Neural progenitor cell (in vitro differentiated cells): Measurements from ENCODE around the gene PANX1. TPM values are rescaled to one million over a fixed set of nuclear protein-coding genes. Genes with fewer than 3 reads are reported as not detected.

Experiments used
- DNase-seq: peaks from one replicate; pipeline ENCODE4 v3.0.0-alpha.2; 2016; ENCODE audit warnings: low spot score
- H2AFZ ChIP-seq: fragments of 200-600 bp; sonication (generic); replicated peaks from 2 replicates; pipeline ENCODE4 v1.6.1; 2016; ENCODE audit warnings: antibody characterized with exemption
- H3F3A ChIP-seq: fragments of 200-600 bp; sonication (generic); 2 replicates; pipeline ENCODE4 v1.6.1; 2016; ENCODE audit warnings: antibody characterized with exemption, low read depth
- H3K27ac ChIP-seq: fragments of 200-600 bp; sonication (generic); 2 replicates; pipeline ENCODE4 v1.5.1; 2016; ENCODE audit warnings: mild to moderate bottlenecking
- H3K27me3 ChIP-seq: fragments of 200-600 bp; sonication (generic); 2 replicates; pipeline ENCODE4 v1.6.1; 2016; ENCODE audit warnings: mild to moderate bottlenecking, moderate library complexity
- H3K36me3 ChIP-seq: fragments of 200-600 bp; sonication (generic); 2 replicates; pipeline ENCODE4 v1.5.1; 2016
- H3K4me1 ChIP-seq: fragments of 200-600 bp; sonication (generic); 2 replicates; pipeline ENCODE4 v1.6.1; 2016; ENCODE audit warnings: mixed run types
- H3K4me2 ChIP-seq: fragments of 200-600 bp; sonication (generic); 2 replicates; pipeline ENCODE4 v1.6.1; 2016
- H3K4me3 ChIP-seq: fragments of 200-600 bp; sonication (generic); 2 replicates; pipeline ENCODE4 v1.5.1; 2016
- H3K79me2 ChIP-seq: fragments of 200-600 bp; sonication (generic); 2 replicates; pipeline ENCODE4 v1.6.1; 2016; ENCODE audit warnings: low read depth
- H3K9ac ChIP-seq: fragments of 200-600 bp; sonication (generic); 2 replicates; pipeline ENCODE4 v1.6.1; 2016
- H3K9me3 ChIP-seq: fragments of 200-600 bp; sonication (generic); 2 replicates; pipeline ENCODE4 v1.5.1; 2016; ENCODE audit warnings: low read depth
- H4K20me1 ChIP-seq: fragments of 200-600 bp; sonication (generic); 2 replicates; pipeline ENCODE4 v1.6.1; 2016; ENCODE audit warnings: low read depth
- H3K27ac Mint-ChIP-seq: 3 replicates; pipeline ENCODE4 v1.8.0; 2021; ENCODE audit warnings: mixed read lengths
- H3K27me3 Mint-ChIP-seq: 2 replicates; pipeline ENCODE4 v1.8.0; 2022; ENCODE audit warnings: low read depth, mild to moderate bottlenecking, inconsistent platforms, moderate library complexity, mixed read lengths; ENCODE audit not compliant: insufficient read depth
- H3K36me3 Mint-ChIP-seq: 3 replicates; pipeline ENCODE4 v1.8.0; 2021; ENCODE audit warnings: mixed read lengths
- H3K4me1 Mint-ChIP-seq: 3 replicates; pipeline ENCODE4 v1.8.0; 2021; ENCODE audit warnings: mixed read lengths
- H3K4me3 Mint-ChIP-seq: 3 replicates; pipeline ENCODE4 v1.8.0; 2021; ENCODE audit warnings: mild to moderate bottlenecking, moderate library complexity, mixed read lengths
- H3K9me3 Mint-ChIP-seq: 3 replicates; pipeline ENCODE4 v1.8.0; 2020; ENCODE audit warnings: mixed read lengths
- EZH2 ChIP-seq: fragments of 200-600 bp; sonication (generic); IDR thresholded peaks from 2 replicates; pipeline ENCODE4 v1.6.1; 2017; ENCODE audit warnings: antibody characterized with exemption, mild to moderate bottlenecking, moderate library complexity
- EZH2phosphoT487 ChIP-seq: fragments of 200-600 bp; sonication (generic); IDR thresholded peaks from 2 replicates; pipeline ENCODE4 v1.6.1; 2017; ENCODE audit warnings: antibody characterized with exemption
- total RNA-seq: library from RNA; depleted of rRNA; stranded (reverse); fragments of >200 nt; gene quantifications from 2 replicates; pipeline ENCODE4 v1.2.3, GENCODE V29; 2015; ENCODE audit warnings: low replicate concordance
- TF ChIP-seq, protein P1 (sequence below): fragments of 200-600 bp; sonication (generic); IDR thresholded peaks from 2 replicates; pipeline ENCODE4 v1.5.1; 2017; ENCODE audit warnings: antibody characterized with exemption, mild to moderate bottlenecking

Gene PANX1
- total RNA-seq, 1 donor from 2014 or later: 26.4 TPM

DNA sequence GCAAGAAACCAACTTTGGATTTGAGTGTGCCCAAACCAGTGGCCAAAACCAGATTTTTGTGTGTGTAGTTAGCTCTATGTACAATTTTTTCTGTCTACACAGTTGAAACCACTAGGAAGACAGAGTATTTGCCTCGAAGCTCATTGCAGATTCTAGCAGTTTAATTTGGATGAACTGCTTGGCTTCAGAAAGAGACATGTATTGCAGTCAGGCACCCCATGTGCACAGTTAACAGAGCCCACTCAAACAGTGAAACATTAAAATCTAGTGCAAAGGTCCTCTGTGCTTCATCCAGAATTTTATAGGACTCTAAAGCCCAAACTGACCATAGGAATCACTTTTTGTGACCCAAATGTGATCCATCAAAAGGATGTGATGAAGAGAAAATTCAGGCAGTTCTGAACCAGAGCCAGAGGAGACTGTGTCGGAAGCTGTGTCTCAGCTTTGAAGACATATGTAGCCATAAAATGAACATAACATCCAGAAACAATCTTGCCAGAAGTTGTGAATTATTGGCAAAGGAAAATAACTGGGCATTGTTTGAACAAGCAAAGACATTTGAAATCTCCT, 82.7 kb downstream of the PANX1 start:
- Histone ChIP-seq H2AFZ (no peak overlapping the region), H3K27ac (no peak overlapping the region), H3K36me3 (no peaks in the 10 kb centered on the region), H3F3A (no peaks in the 10 kb centered on the region), H4K20me1 (no peaks in the 10 kb centered on the region), H3K27me3 (no peaks in the 10 kb centered on the region), H3K9me3 (no peaks in the 10 kb centered on the region), H3K4me3 (no peak overlapping the region), H3K79me2 (no peaks in the 10 kb centered on the region), H3K9ac (no peak overlapping the region), H3K4me1 (no peaks in the 10 kb centered on the region), H3K4me2 (no peak overlapping the region)
- TF ChIP-seq EZH2 (no peak), EZH2phosphoT487 (no peak)
- TF ChIP-seq, protein P1, sequence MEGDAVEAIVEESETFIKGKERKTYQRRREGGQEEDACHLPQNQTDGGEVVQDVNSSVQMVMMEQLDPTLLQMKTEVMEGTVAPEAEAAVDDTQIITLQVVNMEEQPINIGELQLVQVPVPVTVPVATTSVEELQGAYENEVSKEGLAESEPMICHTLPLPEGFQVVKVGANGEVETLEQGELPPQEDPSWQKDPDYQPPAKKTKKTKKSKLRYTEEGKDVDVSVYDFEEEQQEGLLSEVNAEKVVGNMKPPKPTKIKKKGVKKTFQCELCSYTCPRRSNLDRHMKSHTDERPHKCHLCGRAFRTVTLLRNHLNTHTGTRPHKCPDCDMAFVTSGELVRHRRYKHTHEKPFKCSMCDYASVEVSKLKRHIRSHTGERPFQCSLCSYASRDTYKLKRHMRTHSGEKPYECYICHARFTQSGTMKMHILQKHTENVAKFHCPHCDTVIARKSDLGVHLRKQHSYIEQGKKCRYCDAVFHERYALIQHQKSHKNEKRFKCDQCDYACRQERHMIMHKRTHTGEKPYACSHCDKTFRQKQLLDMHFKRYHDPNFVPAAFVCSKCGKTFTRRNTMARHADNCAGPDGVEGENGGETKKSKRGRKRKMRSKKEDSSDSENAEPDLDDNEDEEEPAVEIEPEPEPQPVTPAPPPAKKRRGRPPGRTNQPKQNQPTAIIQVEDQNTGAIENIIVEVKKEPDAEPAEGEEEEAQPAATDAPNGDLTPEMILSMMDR: no peak
- no peak overlapping the region for H3K27ac Mint-ChIP-seq
- peaks cover 2% of the 10 kb centered on the region for H3K27me3 Mint-ChIP-seq
- H3K4me3 Mint-ChIP-seq: no peak overlapping the region
- no peaks in the 10 kb centered on the region for H3K9me3 Mint-ChIP-seq
- no peak for DNase-seq
- no peaks in the 10 kb centered on the region for H3K4me1 Mint-ChIP-seq
- H3K36me3 Mint-ChIP-seq: no peaks in the 10 kb centered on the region

DNA sequence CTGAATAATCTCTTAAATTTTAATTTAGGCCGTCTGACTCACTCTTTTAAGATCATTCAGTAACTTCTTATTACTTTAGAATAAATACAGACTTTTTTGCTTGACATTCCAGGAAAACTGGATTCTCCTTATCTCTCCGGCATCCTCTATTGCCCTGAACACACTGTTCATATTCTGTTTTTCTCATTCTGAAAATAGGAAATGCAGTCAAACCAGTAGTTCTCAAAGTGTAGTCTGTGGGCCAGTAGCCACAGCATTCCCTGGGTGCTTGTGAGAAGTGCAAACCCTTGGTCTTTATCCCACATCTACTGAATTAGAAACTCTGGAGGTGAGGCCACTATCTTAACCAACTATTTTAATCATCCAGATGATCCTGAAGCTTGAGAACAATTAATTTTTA, 84.3 kb downstream of the PANX1 start:
- Mint-ChIP-seq H3K9me3 (no peaks in the 10 kb centered on the region), H3K36me3 (no peaks in the 10 kb centered on the region), H3K27me3 (peaks cover 2% of the 10 kb centered on the region), H3K27ac (no peak overlapping the region), H3K4me3 (no peak overlapping the region), H3K4me1 (no peaks in the 10 kb centered on the region)
- H4K20me1 ChIP-seq: no peaks in the 10 kb centered on the region
- no peaks in the 10 kb centered on the region for H3K9me3 ChIP-seq
- no peak overlapping the region for H3K27ac ChIP-seq
- no peak overlapping the region for H2AFZ ChIP-seq
- no peaks in the 10 kb centered on the region for H3K36me3 ChIP-seq
- H3K4me3 ChIP-seq: no peak overlapping the region
- H3K9ac ChIP-seq: no peak overlapping the region
- no peaks in the 10 kb centered on the region for H3K79me2 ChIP-seq
- no peaks in the 10 kb centered on the region for H3K27me3 ChIP-seq
- H3K4me2 ChIP-seq: no peak overlapping the region
- DNase-seq: no peak
- no peaks in the 10 kb centered on the region for H3K4me1 ChIP-seq
- TF ChIP-seq, protein P1: no peak
- TF ChIP-seq EZH2phosphoT487: no peak
- TF ChIP-seq EZH2: no peak
- H3F3A ChIP-seq: no peaks in the 10 kb centered on the region

DNA sequence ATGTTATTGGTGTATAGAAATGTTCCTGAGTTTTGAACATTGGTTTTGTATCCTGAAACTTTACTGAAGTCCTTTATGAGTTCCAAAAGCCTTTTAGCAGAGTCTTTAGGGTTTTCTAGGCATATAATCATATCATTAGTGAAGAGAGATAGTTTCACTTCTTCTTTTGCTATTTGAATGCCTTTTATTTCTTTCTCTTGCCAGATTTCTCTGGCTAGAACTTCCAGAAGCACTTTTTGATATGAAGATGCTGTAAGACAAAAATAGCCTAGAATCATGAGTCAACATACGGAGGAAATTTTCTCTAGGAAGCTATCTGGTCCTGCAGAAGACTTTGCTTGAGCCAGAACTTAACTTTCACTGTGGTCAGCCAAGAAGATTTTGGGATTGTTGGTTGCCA, 89.1 kb downstream of the PANX1 start:
- Histone ChIP-seq H3K79me2 (no peaks in the 10 kb centered on the region), H3K4me1 (no peaks in the 10 kb centered on the region), H3K4me3 (no peak overlapping the region), H3F3A (no peaks in the 10 kb centered on the region), H4K20me1 (no peaks in the 10 kb centered on the region), H3K27me3 (no peaks in the 10 kb centered on the region), H3K36me3 (no peaks in the 10 kb centered on the region), H3K9me3 (no peaks in the 10 kb centered on the region), H2AFZ (no peak overlapping the region), H3K9ac (no peak overlapping the region), H3K4me2 (no peak overlapping the region), H3K27ac (no peak overlapping the region)
- Mint-ChIP-seq H3K4me3 (no peak overlapping the region), H3K27ac (no peak overlapping the region), H3K9me3 (peaks cover 9% of the 10 kb centered on the region), H3K36me3 (no peaks in the 10 kb centered on the region), H3K27me3 (peaks cover 2% of the 10 kb centered on the region), H3K4me1 (no peaks in the 10 kb centered on the region)
- DNase-seq: no peak
- TF ChIP-seq EZH2 (no peak), EZH2phosphoT487 (no peak)
- TF ChIP-seq, protein P1: no peak
